AG10803 (cell line): Measurements from ENCODE around the gene ANKRD23.

Experiments used
- DNase-seq: peaks from one replicate; pipeline ENCODE4 v3.0.0; 2010; ENCODE audit warnings: low read depth
- H3K4me3 ChIP-seq: 2 replicates; pipeline ENCODE4 v1.5.1; 2011; ENCODE audit warnings: mild to moderate bottlenecking, low read length, control low read depth
- CTCF ChIP-seq: conservative IDR thresholded peaks from 2 replicates; pipeline ENCODE4 v1.5.1; 2011; ENCODE audit warnings: mild to moderate bottlenecking, low read length, control low read depth, inconsistent platforms

Gene ANKRD23

GRCh38 chr2:96877042-96877451 is 33.2 kb upstream of the ANKRD23 start:
- H3K4me3 ChIP-seq: no peak overlapping the region
- no peak for DNase-seq
- no peak for TF ChIP-seq CTCF

- no peak for DNase-seq
- no peak for TF ChIP-seq CTCF
- H3K4me3 ChIP-seq: no peak overlapping the region
Observed at GRCh38 chr2:96876269-96877041, 32.6 kb upstream of the ANKRD23 start.

GRCh38 chr2:96875498-96876268 is 31.9 kb upstream of the ANKRD23 start:
- H3K4me3 ChIP-seq: no peak overlapping the region
- TF ChIP-seq CTCF: no peak
- no peak for DNase-seq

GRCh38 chr2:96874198-96874831 is 30.5 kb upstream of the ANKRD23 start:
- TF ChIP-seq CTCF: no peak
- no peak for DNase-seq
- no peak overlapping the region for H3K4me3 ChIP-seq

- H3K4me3 ChIP-seq: no peak overlapping the region
- no peak for DNase-seq
- TF ChIP-seq CTCF: no peak
Observed at GRCh38 chr2:96873651-96874096, 29.9 kb upstream of the ANKRD23 start.

- TF ChIP-seq CTCF: no peak
- H3K4me3 ChIP-seq: no peak overlapping the region
- no peak for DNase-seq
Observed at GRCh38 chr2:96872591-96873349, 28.9 kb upstream of the ANKRD23 start.
